GM12878 (cell line): ENCODE results near the gene PSORS1C1. TPM values are rescaled to one million over a fixed set of nuclear protein-coding genes. Genes with fewer than 3 reads are reported as not detected.

Experiments used
- ATAC-seq: fragments of 200-7000 bp; cut with Tn5 transposase; 3 replicates; pipeline ENCODE4 v1.9.1; 2020; ENCODE audit warnings: mild to moderate bottlenecking, moderate library complexity
- BruUV-seq: library from RNA; stranded (reverse); fragments of 400-500 nt; replicated peaks from 2 replicates; lab custom pipeline; 2021; lab: Mats Ljungman, UMichigan
- CTCF ChIA-PET: fragments of 300-600 bp; sonication (Branson Sonifier 250); formaldehyde crosslinking; extraction: SDS; loops from one replicate; lab custom pipeline; 2021; ENCODE audit warnings: inconsistent platforms; lab: Yijun Ruan, JAX
- POLR2A ChIA-PET: fragments of 350-600 bp; formaldehyde crosslinking; extraction: SDS; loops from one replicate; lab custom pipeline; 2021; ENCODE audit warnings: inconsistent platforms; lab: Charles Lee
- RAD21 ChIA-PET: fragments of 300-600 bp; sonication (Branson Sonifier 250); formaldehyde crosslinking; loops from one replicate; lab custom pipeline; 2023; ENCODE audit warnings: antibody characterized with exemption; ENCODE audit not compliant: unreplicated experiment; lab: Charles Lee
- SMC1A ChIA-PET: fragments of 300-600 bp; sonication (Branson Sonifier 250); formaldehyde crosslinking; loops from one replicate; lab custom pipeline; 2023; ENCODE audit not compliant: unreplicated experiment, uncharacterized antibody; lab: Charles Lee
- DNase-seq: peaks from one replicate; pipeline ENCODE4 v3.0.0-alpha.2; 2011; ENCODE audit warnings: low read depth, low spot score
- FAIRE-seq: peaks from 3 replicates; lab custom pipeline; 2011; peaks lifted over from hg19 to GRCh38; lab: Jason Lieb, UNC
- H2AFZ ChIP-seq: 2 replicates; pipeline ENCODE4 v1.6.0; 2011; ENCODE audit warnings: low read depth, low read length, control low read depth; ENCODE audit not compliant: control insufficient read depth
- H3K27ac ChIP-seq: 2 replicates; pipeline ENCODE4 v1.5.1; 2011; ENCODE audit warnings: control low read depth; ENCODE audit not compliant: control insufficient read depth, insufficient read depth
- H3K27me3 ChIP-seq, 2 experiments: replicated peaks in 1 of 2; 2 replicates each; pipeline versions ENCODE4 v1.6.0 to v1.6.1; 2011; ENCODE audit warnings: low read length in 1 of 2; ENCODE audit not compliant: control insufficient read depth in 2 of 2, insufficient read depth in 2 of 2
- H3K36me3 ChIP-seq, 2 experiments: 2 replicates each; pipeline ENCODE4 v1.5.1; 2011; ENCODE audit warnings: low read length in 1 of 2; ENCODE audit not compliant: control insufficient read depth in 2 of 2, insufficient read depth in 2 of 2
- H3K4me1 ChIP-seq: 2 replicates; pipeline ENCODE4 v1.6.1; 2011; ENCODE audit warnings: mild to moderate bottlenecking, low read length, moderate library complexity, mixed read lengths; ENCODE audit not compliant: control insufficient read depth, insufficient read depth
- H3K4me2 ChIP-seq: 2 replicates; pipeline ENCODE4 v1.6.0; 2011; ENCODE audit warnings: control low read depth; ENCODE audit not compliant: control insufficient read depth, insufficient read depth
- H3K4me3 ChIP-seq: fragments of 200-600 bp; sonication (generic); 2 replicates; pipeline ENCODE4 v1.5.1; 2016
- H3K79me2 ChIP-seq: 2 replicates; pipeline ENCODE4 v1.6.0; 2011; ENCODE audit warnings: low read length; ENCODE audit not compliant: control insufficient read depth, insufficient read depth
- H3K9ac ChIP-seq: 2 replicates; pipeline ENCODE4 v1.8.0; 2011; ENCODE audit warnings: low read length, control low read depth, mixed read lengths; ENCODE audit not compliant: control insufficient read depth, insufficient read depth
- H3K9me3 ChIP-seq: replicated peaks from 3 replicates; pipeline ENCODE4 v1.5.1; 2011; ENCODE audit warnings: mild to moderate bottlenecking, low read length; ENCODE audit not compliant: control insufficient read depth, insufficient read depth
- H4K20me1 ChIP-seq: 2 replicates; pipeline ENCODE4 v1.6.0; 2011; ENCODE audit not compliant: control insufficient read depth, insufficient read depth
- ASH2L ChIP-seq: fragments of 300-600, 200-600 bp; sonication (generic); IDR thresholded peaks from 2 replicates; pipeline ENCODE4 v1.6.1; 2017; ENCODE audit warnings: low read depth, mild to moderate bottlenecking, borderline replicate concordance
- ATF7 ChIP-seq: fragments of 450-650 bp; IDR thresholded peaks from 2 replicates; pipeline ENCODE4 v1.6.1; 2016; ENCODE audit warnings: low read depth, mild to moderate bottlenecking
- FOS ChIP-seq: IDR thresholded peaks from 3 replicates; pipeline ENCODE4 v1.6.1; 2011; ENCODE audit warnings: borderline replicate concordance; ENCODE audit not compliant: insufficient read length; ENCODE audit errors: extremely low read depth
- JUND ChIP-seq: IDR thresholded peaks from 2 replicates; pipeline ENCODE4 v1.6.1; 2012; ENCODE audit warnings: low read depth, mild to moderate bottlenecking, low read length, improper control_type of control experiment, moderate library complexity
- LARP7 ChIP-seq: fragments of 450-650 bp; IDR thresholded peaks from 2 replicates; pipeline ENCODE4 v1.6.1; 2017; ENCODE audit warnings: mild to moderate bottlenecking
- POLR2A ChIP-seq: IDR thresholded peaks from 2 replicates; pipeline ENCODE4 v1.6.1; 2011; ENCODE audit warnings: low read depth, mild to moderate bottlenecking, low read length
- SRF ChIP-seq, 2 experiments: IDR thresholded peaks; 2 replicates each; pipeline ENCODE4 v1.6.1; 2011; ENCODE audit warnings: low read depth in 2 of 2, low read length in 2 of 2, mild to moderate bottlenecking in 1 of 2, moderate library complexity in 1 of 2
- TAF1 ChIP-seq: IDR thresholded peaks from 2 replicates; pipeline ENCODE4 v1.6.1; 2011; ENCODE audit warnings: mild to moderate bottlenecking, low read depth, low read length, borderline replicate concordance
- WGBS: methylation state at CpG from one replicate; pipeline ENCODE4 v1.1.6; 2016; ENCODE audit warnings: low lambda C conversion rate; ENCODE audit not compliant: insufficient replicate concordance, insufficient coverage; ENCODE audit errors: missing lambda C conversion rate; 5-methylcytosine and 5-hydroxymethylcytosine counted together
- in situ Hi-C: fragments of 300-500 bp; cut with MboI; formaldehyde crosslinking; loops from 9 replicates; pipeline ENCODE4 v1.14.3; 2018; ENCODE audit warnings: mixed read lengths
- intact Hi-C: fragments of 100-400 bp; cut with micrococcal nuclease; formaldehyde crosslinking; loops from one replicate; pipeline ENCODE4 v1.14.2; 2022; ENCODE audit not compliant: unreplicated experiment
- polyA plus RNA-seq, 11 experiments: library from polyadenylated mRNA; depleted of rRNA in 4 of 11; unstranded in 6 of 11; stranded (reverse) in 5 of 11; fragments of >200 nt; fragmentation: Nextera tagmentation in 4 of 11; fragmentation: Illumina TruSeq in 1 of 11; extraction: Ambion mirVana in 4 of 11; extraction: Trizol in 1 of 11; gene quantifications; 1 replicate in 1 of 11; 2 replicates in 10 of 11; pipeline versions ENCODE4 v1.2.1 to v1.2.3, GENCODE V29; 2011 to 2016; ENCODE audit warnings: inconsistent platforms in 2 of 11, missing spikeins in 2 of 11, low read depth in 1 of 11
- total RNA-seq, 4 experiments: library from RNA; depleted of rRNA in 3 of 4; stranded (reverse); fragments of >200 nt in 3 of 4; fragmentation: Illumina TruSeq in 1 of 4; extraction: Trizol in 1 of 4; gene quantifications; 2 replicates each; pipeline versions ENCODE4 v1.2.1 to v1.2.3, GENCODE V29; 2013 to 2021
- TF ChIP-seq, protein P1 (sequence below): fragments of 450-650 bp; IDR thresholded peaks from 2 replicates; pipeline ENCODE4 v1.6.1; 2017; ENCODE audit warnings: low read depth, mild to moderate bottlenecking, moderate library complexity
- TF ChIP-seq, protein P2 (sequence below): IDR thresholded peaks from 2 replicates; pipeline ENCODE4 v1.6.1; 2012; ENCODE audit warnings: low read depth, low read length, improper control_type of control experiment

The PSORS1C1 gene
- total and polyA plus RNA-seq, 10 of the 15 experiments (the other 5 are each of a cell fraction or from before 2014, with no cell fraction given), result 0.13 to 1.00 (median 0.20) TPM; not detected in 5

DNA sequence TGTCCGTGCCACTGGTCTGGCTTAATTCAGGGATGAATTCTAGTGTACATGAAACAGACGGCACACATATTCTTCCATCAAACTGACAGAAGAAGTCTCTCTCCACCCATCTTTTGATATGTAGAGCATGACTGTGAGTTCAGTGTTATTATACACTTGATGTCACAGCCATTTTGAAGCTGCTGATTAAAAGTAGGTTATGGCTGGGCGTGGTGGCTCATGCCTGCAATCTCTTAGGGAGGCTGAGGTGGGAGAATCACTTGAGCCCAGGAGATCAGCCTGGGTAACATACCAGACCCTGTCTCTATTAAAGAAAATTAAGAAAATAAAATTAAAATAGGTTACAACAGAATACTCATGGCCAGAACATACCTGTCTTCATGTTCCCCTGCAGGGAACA lies 22.9 kb upstream of the PSORS1C1 start:
- H3K9ac ChIP-seq, result no peak overlapping the region
- intact Hi-C loops (no loop called here), in situ Hi-C loops (loop anchor here (10.0 kb wide), 1 partner anchor 627 kb away; no protein-coding TSS in a partner anchor)
- H3K4me1 ChIP-seq, result no peaks in the 10 kb centered on the region
- no peak overlapping the region for H3K4me3 ChIP-seq
- SMC1A ChIA-PET, result interaction anchor here (0.7 to 1.6 kb wide), 3 partner anchors 8 to 264 kb away, joined by 3 to 5 read pairs (median 3); no protein-coding TSS in a partner anchor
- H3K9me3 ChIP-seq, result no peaks in the 10 kb centered on the region
- FAIRE-seq (no peak), DNase-seq (no peak), ATAC-seq (no peak)
- no peak overlapping the region for H3K27ac ChIP-seq
- TF ChIP-seq LARP7 (no peak), POLR2A (no peak), ATF7 (no peak), JUND (no peak), ASH2L (no peak), SRF (IDR thresholded peaks at IDR 0.05; ENCODE audit: low read depth in 2 of 2, low read length in 2 of 2) (no peak), TAF1 (no peak), FOS (no peak)
- TF ChIP-seq, protein P1, sequence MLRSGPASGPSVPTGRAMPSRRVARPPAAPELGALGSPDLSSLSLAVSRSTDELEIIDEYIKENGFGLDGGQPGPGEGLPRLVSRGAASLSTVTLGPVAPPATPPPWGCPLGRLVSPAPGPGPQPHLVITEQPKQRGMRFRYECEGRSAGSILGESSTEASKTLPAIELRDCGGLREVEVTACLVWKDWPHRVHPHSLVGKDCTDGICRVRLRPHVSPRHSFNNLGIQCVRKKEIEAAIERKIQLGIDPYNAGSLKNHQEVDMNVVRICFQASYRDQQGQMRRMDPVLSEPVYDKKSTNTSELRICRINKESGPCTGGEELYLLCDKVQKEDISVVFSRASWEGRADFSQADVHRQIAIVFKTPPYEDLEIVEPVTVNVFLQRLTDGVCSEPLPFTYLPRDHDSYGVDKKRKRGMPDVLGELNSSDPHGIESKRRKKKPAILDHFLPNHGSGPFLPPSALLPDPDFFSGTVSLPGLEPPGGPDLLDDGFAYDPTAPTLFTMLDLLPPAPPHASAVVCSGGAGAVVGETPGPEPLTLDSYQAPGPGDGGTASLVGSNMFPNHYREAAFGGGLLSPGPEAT, result no peak
- TF ChIP-seq, protein P2, sequence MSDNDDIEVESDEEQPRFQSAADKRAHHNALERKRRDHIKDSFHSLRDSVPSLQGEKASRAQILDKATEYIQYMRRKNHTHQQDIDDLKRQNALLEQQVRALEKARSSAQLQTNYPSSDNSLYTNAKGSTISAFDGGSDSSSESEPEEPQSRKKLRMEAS, result no peak
- 15% methylated on average over 3 of the region's 3 CpGs for WGBS
- RAD21 ChIA-PET, result interaction anchor here (1.0 to 1.7 kb wide), 2 partner anchors 10 to 176 kb away, joined by 3 to 5 read pairs; no protein-coding TSS in a partner anchor
- no peaks in the 10 kb centered on the region for H3K79me2 ChIP-seq
- H3K27me3 ChIP-seq, result no peaks in the 10 kb centered on the region; a peak in 1 of 4 replicates
- H3K36me3 ChIP-seq, result no peaks in the 10 kb centered on the region
- H2AFZ ChIP-seq, result no peak overlapping the region
- POLR2A ChIA-PET, result interaction anchor here (1.5 kb wide), 1 partner anchor 35 kb away, joined by 4 read pairs; no protein-coding TSS in a partner anchor
- BruUV-seq, result no TSS peak
- H4K20me1 ChIP-seq, result no peaks in the 10 kb centered on the region
- no peak overlapping the region for H3K4me2 ChIP-seq
- CTCF ChIA-PET, result interaction anchor here (1.3 to 4.6 kb wide), 5 partner anchors 12 to 176 kb away, joined by 3 to 30 read pairs (median 6); partner anchors contain the start of gene PSORS1C1
